PC-3 (cell line): ENCODE data around the gene DLG2. TPM values are rescaled to one million over a fixed set of nuclear protein-coding genes. Genes with fewer than 3 reads are reported as not detected.

Experiments
- ATAC-seq: fragments of 200-7000 bp; cut with Tn5 transposase; 2 replicates; pipeline ENCODE4 v1.9.1; 2020; ENCODE audit warnings: mild to moderate bottlenecking, moderate library complexity
- BruUV-seq: library from RNA; stranded (reverse); fragments of 400-500 nt; replicated peaks from 2 replicates; lab custom pipeline; 2021; lab: Mats Ljungman, UMichigan
- CTCF ChIA-PET: fragments of 300-600 bp; sonication (Branson Sonifier 250); formaldehyde crosslinking; loops from one replicate; lab custom pipeline; 2022; ENCODE audit warnings: antibody characterized with exemption; lab: Charles Lee
- POLR2A ChIA-PET: fragments of 300-600 bp; sonication (Branson Sonifier 250); formaldehyde crosslinking; loops from one replicate; lab custom pipeline; 2022; ENCODE audit warnings: antibody characterized with exemption; ENCODE audit not compliant: unreplicated experiment; lab: Charles Lee
- DNase-seq: peaks from one replicate; pipeline ENCODE4 v3.0.0-alpha.2; 2015
- H2AFZ ChIP-seq: fragments of 300-600 bp; sonication (generic); 2 replicates; pipeline ENCODE4 v1.6.0; 2016; ENCODE audit warnings: antibody characterized with exemption, low read length
- H3F3A ChIP-seq: fragments of 300-600 bp; sonication (generic); one replicate; pipeline ENCODE4 v1.6.0; 2017; ENCODE audit warnings: antibody characterized with exemption, low read length, control low read depth, mild to moderate bottlenecking; ENCODE audit not compliant: unreplicated experiment
- H3K27ac ChIP-seq: fragments of 300-600 bp; sonication (generic); 2 replicates; pipeline ENCODE4 v1.5.1; 2016; ENCODE audit warnings: mild to moderate bottlenecking, low read length
- H3K27me3 ChIP-seq: fragments of 300-600 bp; sonication (generic); 2 replicates; pipeline ENCODE4 v1.6.1; 2016; ENCODE audit warnings: low read length, mixed read lengths
- H3K36me3 ChIP-seq: fragments of 300-600 bp; sonication (generic); 2 replicates; pipeline ENCODE4 v1.6.1; 2016; ENCODE audit warnings: low read depth, mixed run types, low read length, mixed read lengths
- H3K4me1 ChIP-seq: fragments of 300-600 bp; sonication (generic); 2 replicates; pipeline ENCODE4 v1.5.1; 2016; ENCODE audit warnings: low read length; ENCODE audit not compliant: insufficient read depth
- H3K4me2 ChIP-seq: fragments of 300-600 bp; sonication (generic); 2 replicates; pipeline ENCODE4 v1.6.0; 2016; ENCODE audit warnings: low read length
- H3K4me3 ChIP-seq: fragments of 300-600 bp; sonication (generic); 2 replicates; pipeline ENCODE4 v1.5.1; 2016; ENCODE audit warnings: mild to moderate bottlenecking, low read length, mixed read lengths
- H3K79me2 ChIP-seq: fragments of 300-600 bp; sonication (generic); 2 replicates; pipeline ENCODE4 v1.6.1; 2017; ENCODE audit warnings: low read length, mixed read lengths
- H3K9ac ChIP-seq: fragments of 300-600 bp; sonication (generic); 2 replicates; pipeline ENCODE4 v1.6.0; 2016; ENCODE audit warnings: mild to moderate bottlenecking, low read length
- H3K9me2 ChIP-seq: fragments of 300-600 bp; sonication (generic); replicated peaks from 2 replicates; pipeline ENCODE4 v1.6.1; 2016; ENCODE audit warnings: mixed run types, low read length, mixed read lengths
- H3K9me3 ChIP-seq: fragments of 300-600 bp; sonication (generic); 2 replicates; pipeline ENCODE4 v1.6.1; 2016; ENCODE audit warnings: low read length, mixed read lengths
- H4K20me1 ChIP-seq: fragments of 300-600 bp; sonication (generic); 2 replicates; pipeline ENCODE4 v1.6.1; 2016; ENCODE audit warnings: low read length, mixed read lengths
- EZH2 ChIP-seq: fragments of 300-600 bp; sonication (generic); IDR thresholded peaks from one replicate; pipeline ENCODE4 v1.6.1; 2017; ENCODE audit warnings: antibody characterized with exemption, mild to moderate bottlenecking, low read length; ENCODE audit not compliant: unreplicated experiment
- EZH2phosphoT487 ChIP-seq: fragments of 300-600 bp; sonication (generic); IDR thresholded peaks from 2 replicates; pipeline ENCODE4 v1.6.1; 2018; ENCODE audit warnings: mild to moderate bottlenecking, antibody characterized with exemption, low read length, borderline replicate concordance
- intact Hi-C: fragments of 100-400 bp; cut with micrococcal nuclease; formaldehyde crosslinking; loops from 2 replicates; pipeline ENCODE4 v1.9.0; 2023
- total RNA-seq: library from RNA; depleted of rRNA; stranded (reverse); fragments of >200 nt; gene quantifications from 2 replicates; pipeline ENCODE4 v1.2.3, GENCODE V29; 2014
- TF ChIP-seq, protein P1 (sequence below): fragments of 300-600 bp; sonication (generic); conservative IDR thresholded peaks from 2 replicates; pipeline ENCODE4 v1.5.1; 2017; ENCODE audit warnings: antibody characterized with exemption, low read depth, mild to moderate bottlenecking, low read length

Gene DLG2
- total RNA-seq, 1 experiment from 2014 or later, result 0.58 TPM

DNA sequence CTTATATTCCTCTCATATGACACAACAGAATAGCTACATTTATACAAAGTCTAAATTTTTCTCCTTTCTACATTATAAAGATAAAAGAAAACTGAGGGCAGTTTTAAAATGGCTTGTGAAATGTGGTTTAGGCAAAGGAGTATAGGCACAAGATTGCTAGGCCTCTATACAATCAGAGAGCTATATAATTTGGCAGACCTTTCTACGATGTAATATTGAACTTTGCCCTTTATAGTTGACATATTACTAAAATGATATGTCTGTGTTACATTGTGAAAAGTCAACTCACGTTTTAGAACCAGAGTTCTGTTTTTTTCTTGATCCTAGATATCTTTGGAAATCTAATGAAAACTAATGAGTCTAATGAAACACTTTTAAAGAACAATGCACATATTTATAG is 430.2 kb downstream of the DLG2 start:
- ATAC-seq (no peak), DNase-seq (no peak)
- ChIA-PET POLR2A (no interaction called here), CTCF (no interaction called here)
- no peak overlapping the region for H3K4me3 ChIP-seq
- H2AFZ ChIP-seq, result no peak overlapping the region
- H4K20me1 ChIP-seq, result no peaks in the 10 kb centered on the region
- no peaks in the 10 kb centered on the region for H3K36me3 ChIP-seq
- H3K4me1 ChIP-seq, result no peaks in the 10 kb centered on the region
- no peak for TF ChIP-seq EZH2
- TF ChIP-seq EZH2phosphoT487, result no peak
- H3F3A ChIP-seq, result no peaks in the 10 kb centered on the region
- intact Hi-C loops, result no loop called here
- no peaks in the 10 kb centered on the region for H3K27me3 ChIP-seq
- no TSS peak for BruUV-seq
- H3K9me2 ChIP-seq, result no peaks in the 10 kb centered on the region; the same call in 1 of the 2 replicates
- peaks cover 5% of the 10 kb centered on the region; the same call in 1 of the 2 replicates for H3K9me3 ChIP-seq
- H3K9ac ChIP-seq, result no peak overlapping the region
- no peak overlapping the region for H3K4me2 ChIP-seq
- H3K27ac ChIP-seq, result no peak overlapping the region
- H3K79me2 ChIP-seq, result no peaks in the 10 kb centered on the region

DNA sequence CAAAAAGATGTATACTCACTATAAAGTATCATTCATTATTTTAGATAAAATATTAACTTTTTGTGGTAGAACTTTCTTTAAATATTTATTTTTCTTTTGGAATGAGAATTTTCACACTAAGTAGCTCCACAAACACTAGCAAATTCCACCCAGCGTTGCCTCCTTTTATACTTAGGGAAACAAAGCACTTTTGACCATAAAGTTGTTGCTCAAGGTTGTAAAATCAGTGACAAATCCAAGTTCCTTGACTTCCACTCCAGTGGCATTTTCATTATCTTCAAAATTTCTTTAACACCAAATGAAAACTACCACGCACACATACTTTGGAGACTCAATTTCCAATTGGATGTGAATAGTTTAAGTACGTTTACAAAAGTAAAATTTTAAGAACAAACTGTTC is 431.2 kb downstream of the DLG2 start:
- H3K9me3 ChIP-seq, result no peaks in the 10 kb centered on the region
- H3K36me3 ChIP-seq, result no peaks in the 10 kb centered on the region
- H3K4me2 ChIP-seq, result no peak overlapping the region
- H4K20me1 ChIP-seq, result no peaks in the 10 kb centered on the region
- intact Hi-C loops, result no loop called here
- H3K27ac ChIP-seq, result no peak overlapping the region
- POLR2A ChIA-PET, result no interaction called here
- H3F3A ChIP-seq, result no peaks in the 10 kb centered on the region
- ATAC-seq (no peak), DNase-seq (no peak)
- H3K4me1 ChIP-seq, result no peaks in the 10 kb centered on the region
- no peaks in the 10 kb centered on the region for H3K79me2 ChIP-seq
- no peak overlapping the region for H2AFZ ChIP-seq
- TF ChIP-seq, protein P1, sequence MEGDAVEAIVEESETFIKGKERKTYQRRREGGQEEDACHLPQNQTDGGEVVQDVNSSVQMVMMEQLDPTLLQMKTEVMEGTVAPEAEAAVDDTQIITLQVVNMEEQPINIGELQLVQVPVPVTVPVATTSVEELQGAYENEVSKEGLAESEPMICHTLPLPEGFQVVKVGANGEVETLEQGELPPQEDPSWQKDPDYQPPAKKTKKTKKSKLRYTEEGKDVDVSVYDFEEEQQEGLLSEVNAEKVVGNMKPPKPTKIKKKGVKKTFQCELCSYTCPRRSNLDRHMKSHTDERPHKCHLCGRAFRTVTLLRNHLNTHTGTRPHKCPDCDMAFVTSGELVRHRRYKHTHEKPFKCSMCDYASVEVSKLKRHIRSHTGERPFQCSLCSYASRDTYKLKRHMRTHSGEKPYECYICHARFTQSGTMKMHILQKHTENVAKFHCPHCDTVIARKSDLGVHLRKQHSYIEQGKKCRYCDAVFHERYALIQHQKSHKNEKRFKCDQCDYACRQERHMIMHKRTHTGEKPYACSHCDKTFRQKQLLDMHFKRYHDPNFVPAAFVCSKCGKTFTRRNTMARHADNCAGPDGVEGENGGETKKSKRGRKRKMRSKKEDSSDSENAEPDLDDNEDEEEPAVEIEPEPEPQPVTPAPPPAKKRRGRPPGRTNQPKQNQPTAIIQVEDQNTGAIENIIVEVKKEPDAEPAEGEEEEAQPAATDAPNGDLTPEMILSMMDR, result no peak
- no peak for TF ChIP-seq EZH2phosphoT487
- no peak for TF ChIP-seq EZH2
- no peaks in the 10 kb centered on the region; the same call in 1 of the 2 replicates for H3K9me2 ChIP-seq
- no TSS peak for BruUV-seq
- no peaks in the 10 kb centered on the region for H3K27me3 ChIP-seq
- H3K9ac ChIP-seq, result no peak overlapping the region
- CTCF ChIA-PET, result no interaction called here
- no peak overlapping the region for H3K4me3 ChIP-seq

DNA sequence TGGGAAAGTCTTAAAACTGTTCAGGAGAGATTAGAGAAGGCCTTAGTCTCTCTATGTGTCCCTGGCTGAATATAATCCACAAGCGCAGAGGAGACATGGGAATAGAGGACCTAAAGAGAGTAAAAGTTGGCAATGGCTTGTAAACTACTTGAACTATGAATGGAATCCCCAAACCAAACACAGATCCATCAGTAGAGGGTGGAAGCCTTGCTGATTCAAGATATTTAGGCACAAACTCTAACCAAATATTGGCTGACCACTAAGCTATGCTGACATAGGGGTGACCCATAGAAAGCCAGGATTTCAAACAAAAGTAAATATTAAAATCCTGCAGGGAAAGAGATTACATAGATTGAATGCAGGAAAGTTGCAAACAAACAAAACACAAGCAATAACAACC is 439.2 kb downstream of the DLG2 start:
- Histone ChIP-seq H3K9ac (no peak overlapping the region), H3K27ac (no peak overlapping the region), H3K27me3 (no peaks in the 10 kb centered on the region), H3K36me3 (no peaks in the 10 kb centered on the region), H3K4me2 (no peak overlapping the region), H2AFZ (no peak overlapping the region), H3K9me3 (peaks cover 7% of the 10 kb centered on the region; the same call in 1 of the 2 replicates), H3K4me3 (no peak overlapping the region), H3K79me2 (no peaks in the 10 kb centered on the region), H4K20me1 (no peaks in the 10 kb centered on the region), H3K4me1 (no peaks in the 10 kb centered on the region), H3F3A (no peaks in the 10 kb centered on the region), H3K9me2 (no peaks in the 10 kb centered on the region)
- TF ChIP-seq EZH2, result no peak
- TF ChIP-seq EZH2phosphoT487, result no peak
- TF ChIP-seq, protein P1, result no peak
- POLR2A ChIA-PET, result no interaction called here
- intact Hi-C loops, result no loop called here
- BruUV-seq, result no TSS peak
- DNase-seq (peak; percentile 33), ATAC-seq (peak; percentile 24; the same call in 1 of the 2 replicates)
- CTCF ChIA-PET, result no interaction called here
